Endothelial cell of umbilical vein (primary cell): Measurements from ENCODE around the gene SAMD4A. TPM values are rescaled to one million over a fixed set of nuclear protein-coding genes. Genes with fewer than 3 reads are reported as not detected.

Source experiments
- BruUV-seq: library from RNA; stranded (reverse); fragments of 400-500 nt; replicated peaks from 2 replicates; lab custom pipeline; 2021; lab: Mats Ljungman, UMichigan
- CTCF ChIA-PET: fragments of 300-600, 350-600 bp; sonication (Branson Sonifier 250); formaldehyde crosslinking; loops from one replicate; lab custom pipeline; 2021; ENCODE audit warnings: antibody characterized with exemption, inconsistent platforms; lab: Charles Lee
- POLR2A ChIA-PET: fragments of 300-600, 350-600 bp; sonication (Branson Sonifier 250); formaldehyde crosslinking; loops from one replicate; lab custom pipeline; 2021; ENCODE audit warnings: antibody characterized with exemption, inconsistent platforms; lab: Charles Lee
- DNase-seq: peaks from one replicate; pipeline ENCODE4 v3.0.0-alpha.2; 2011; ENCODE audit warnings: low read depth, low spot score
- FAIRE-seq: peaks from 2 replicates; lab custom pipeline; 2011; peaks lifted over from hg19 to GRCh38; lab: Jason Lieb, UNC
- H2AFZ ChIP-seq: 2 replicates; pipeline ENCODE4 v1.6.0; 2012; ENCODE audit warnings: low read depth, low read length, control low read depth, inconsistent platforms
- H3K27ac ChIP-seq: 2 replicates; pipeline ENCODE4 v1.5.1; 2011; ENCODE audit warnings: low read depth, mild to moderate bottlenecking, control low read depth, low read length, moderate library complexity; ENCODE audit not compliant: insufficient read depth
- H3K27me3 ChIP-seq, 2 experiments: 2 replicates each; pipeline versions ENCODE4 v1.6.0 to v1.6.1; 2011; ENCODE audit warnings: low read length in 2 of 2, mixed read lengths in 1 of 2; ENCODE audit not compliant: control insufficient read depth in 2 of 2, insufficient read depth in 2 of 2
- H3K36me3 ChIP-seq, 2 experiments: 2 replicates in 1 of 2; 3 replicates in 1 of 2; pipeline ENCODE4 v1.5.1; 2011; ENCODE audit warnings: low read length in 2 of 2, mild to moderate bottlenecking in 1 of 2, moderate library complexity in 1 of 2; ENCODE audit not compliant: control insufficient read depth in 2 of 2, insufficient read depth in 2 of 2; ENCODE audit errors: extremely low read depth in 1 of 2
- H3K4me1 ChIP-seq: 3 replicates; pipeline ENCODE4 v1.5.1; 2011; ENCODE audit warnings: mild to moderate bottlenecking, low read length; ENCODE audit not compliant: control insufficient read depth, insufficient read depth; ENCODE audit errors: extremely low read depth
- H3K4me2 ChIP-seq: 2 replicates; pipeline ENCODE4 v1.6.1; 2011; ENCODE audit warnings: low read length, control low read depth, mixed read lengths; ENCODE audit not compliant: insufficient read depth
- H3K4me3 ChIP-seq, 3 experiments: fragments of 200-600 bp in 1 of 3; sonication (generic), shearing (Covaris generic) in 1 of 3; replicated peaks in 1 of 3; 2 replicates each; pipeline ENCODE4 v1.5.1; 2011 to 2016; ENCODE audit warnings: control low read depth in 3 of 3, low read length in 3 of 3, mild to moderate bottlenecking in 2 of 3, inconsistent platforms in 1 of 3, low read depth in 1 of 3, moderate library complexity in 1 of 3; ENCODE audit not compliant: insufficient read depth in 1 of 3
- H3K79me2 ChIP-seq: 2 replicates; pipeline ENCODE4 v1.6.0; 2012; ENCODE audit warnings: low read length, inconsistent platforms; ENCODE audit not compliant: control insufficient read depth, insufficient read depth
- H3K9ac ChIP-seq: replicated peaks from 2 replicates; pipeline ENCODE3; 2011; ENCODE audit warnings: low read length, control low read depth; ENCODE audit not compliant: insufficient read depth; ENCODE audit errors: extremely low read depth
- H3K9me1 ChIP-seq: replicated peaks from 3 replicates; pipeline ENCODE4 v1.6.0; 2011; ENCODE audit warnings: mild to moderate bottlenecking, low read length; ENCODE audit not compliant: control insufficient read depth, insufficient read depth; ENCODE audit errors: extremely low read depth
- H3K9me3 ChIP-seq: replicated peaks from 2 replicates; pipeline ENCODE4 v1.5.1; 2012; ENCODE audit warnings: low read length, inconsistent platforms; ENCODE audit not compliant: control insufficient read depth, insufficient read depth
- H4K20me1 ChIP-seq: replicated peaks from 2 replicates; pipeline ENCODE3; 2011; ENCODE audit warnings: mild to moderate bottlenecking, low read length; ENCODE audit not compliant: control insufficient read depth, insufficient read depth; ENCODE audit errors: extremely low read depth
- CTCF ChIP-seq, 2 donors: IDR thresholded peaks; 1 replicate in 1 of 2; 2 replicates in 1 of 2; pipeline ENCODE4 v1.5.1; 2011; ENCODE audit warnings: low read length in 2 of 2, mild to moderate bottlenecking in 2 of 2, moderate library complexity in 2 of 2, control low read depth in 1 of 2, inconsistent platforms in 1 of 2, low read depth in 1 of 2; ENCODE audit not compliant: insufficient read depth in 1 of 2; ENCODE audit errors: extremely low read depth in 1 of 2
- EZH2 ChIP-seq: IDR thresholded peaks from 2 replicates; pipeline ENCODE4 v1.6.1; 2012; ENCODE audit warnings: borderline replicate concordance, low read depth, mild to moderate bottlenecking, moderate library complexity, low read length, inconsistent platforms; ENCODE audit not compliant: severe bottlenecking
- FOS ChIP-seq: IDR thresholded peaks from 2 replicates; pipeline ENCODE4 v1.6.1; 2011; ENCODE audit warnings: mild to moderate bottlenecking, low read length, moderate library complexity, borderline replicate concordance; ENCODE audit not compliant: insufficient read depth
- GATA2 ChIP-seq: IDR thresholded peaks from 2 replicates; pipeline ENCODE4 v1.7.0; 2011; ENCODE audit warnings: low read depth, mild to moderate bottlenecking, moderate library complexity, mixed read lengths, low read length; ENCODE audit not compliant: insufficient read length, insufficient read depth
- JUN ChIP-seq: IDR thresholded peaks from 2 replicates; pipeline ENCODE4 v1.6.1; 2011; ENCODE audit warnings: borderline replicate concordance, low read depth; ENCODE audit not compliant: insufficient read length, insufficient read depth
- MAX ChIP-seq: IDR thresholded peaks from 2 replicates; pipeline ENCODE4 v1.6.1; 2011; ENCODE audit not compliant: insufficient read depth, insufficient read length
- MYC ChIP-seq: IDR thresholded peaks from one replicate; pipeline ENCODE4 v1.6.1; 2011; ENCODE audit warnings: mild to moderate bottlenecking, low read depth, low read length
- POLR2A ChIP-seq: IDR thresholded peaks from 2 replicates; pipeline ENCODE4 v1.6.1; 2012; ENCODE audit warnings: low read depth, mild to moderate bottlenecking, control low read depth, low read length
- POLR2AphosphoS5 ChIP-seq: IDR thresholded peaks from 2 replicates; pipeline ENCODE4 v1.6.1; 2012; ENCODE audit warnings: low read depth, mild to moderate bottlenecking, control low read depth, low read length, moderate library complexity; ENCODE audit not compliant: insufficient read depth
- dilution Hi-C: fragments of 300-500 bp; cut with MboI; formaldehyde crosslinking; loops from one replicate; pipeline ENCODE4 v1.15.0; 2019; ENCODE audit warnings: low sequenced_read_pairs; ENCODE audit not compliant: extremely low pct_ligation_motif_present
- intact Hi-C: fragments of 100-400 bp; cut with micrococcal nuclease; formaldehyde crosslinking; loops from one replicate; pipeline ENCODE4 v1.10.0; 2022
- polyA plus RNA-seq, 4 experiments: library from polyadenylated mRNA; depleted of rRNA in 3 of 4; stranded (reverse) in 3 of 4; unstranded in 1 of 4; fragments of >200 nt; gene quantifications; 2 replicates each; pipeline versions ENCODE4 v1.2.1 to v1.2.3, GENCODE V29; 2011 to 2012; ENCODE audit warnings: missing spikeins in 1 of 4
- total RNA-seq: library from RNA; stranded (reverse); gene quantifications from 2 replicates; pipeline ENCODE4 v1.2.3, GENCODE V29; 2021

Gene SAMD4A
- total and polyA plus RNA-seq, 2 donors (not counting 3 experiments of a cell fraction or from before 2014, with no cell fraction given): 37.7 to 95.3 TPM

- no TSS peak for BruUV-seq
- Histone ChIP-seq H4K20me1 (no peaks in the 10 kb centered on the region), H3K4me2 (no peak overlapping the region), H2AFZ (no peak overlapping the region), H3K9me3 (no peaks in the 10 kb centered on the region), H3K4me3 (no peak overlapping the region), H3K79me2 (no peaks in the 10 kb centered on the region), H3K4me1 (peaks cover 29% of the 10 kb centered on the region), H3K27me3 (no peaks in the 10 kb centered on the region), H3K9ac (no peak overlapping the region), H3K9me1 (no peaks in the 10 kb centered on the region), H3K27ac (no peak overlapping the region), H3K36me3 (peaks cover 11 to 35% of the 10 kb centered on the region in 2 experiments)
- DNase-seq (no peak), FAIRE-seq (no peak)
- dilution Hi-C loops: no loop called here
- intact Hi-C loops: no loop called here
- TF ChIP-seq POLR2A (no peak), EZH2 (no peak)
- CTCF ChIA-PET: interaction anchor here (1.2 to 1.7 kb wide), 2 partner anchors 13 to 14 kb away, joined by 3 to 4 read pairs; no protein-coding TSS in a partner anchor
- POLR2A ChIA-PET: no interaction called here
These were observed 193.2 kb downstream of the SAMD4A start for GRCh38 chr14:54759982-54760585.

GRCh38 chr14:54760866-54761575 lies 194.1 kb downstream of the SAMD4A start:
- Histone ChIP-seq H3K79me2 (no peaks in the 10 kb centered on the region), H3K9ac (no peak overlapping the region), H3K27ac (no peak overlapping the region), H3K4me2 (no peak overlapping the region), H3K4me3 (no peak overlapping the region), H3K9me1 (no peaks in the 10 kb centered on the region), H4K20me1 (no peaks in the 10 kb centered on the region), H3K36me3 (peaks cover 11 to 35% of the 10 kb centered on the region in 2 experiments), H3K9me3 (no peaks in the 10 kb centered on the region), H2AFZ (no peak overlapping the region), H3K27me3 (no peaks in the 10 kb centered on the region), H3K4me1 (peaks cover 25% of the 10 kb centered on the region)
- TF ChIP-seq CTCF (IDR thresholded peaks at IDR 0.05; ENCODE audit: extremely low read depth in 1 of 2, insufficient read depth in 1 of 2, low read depth in 1 of 2, low read length in 2 of 2) (no peak), MAX (no peak), POLR2A (no peak), GATA2 (no peak), EZH2 (no peak), FOS (no peak), POLR2AphosphoS5 (no peak), JUN (no peak), MYC (no peak)
- ChIA-PET POLR2A (no interaction called here), CTCF (interaction anchor here (1.2 to 1.7 kb wide), 3 partner anchors 12 to 197 kb away, joined by 3 to 4 read pairs (median 3); no protein-coding TSS in a partner anchor)
- no TSS peak for BruUV-seq
- FAIRE-seq (no peak), DNase-seq (no peak)
- dilution Hi-C loops: no loop called here
- intact Hi-C loops: no loop called here
